GM18861 (cell line): ENCODE results near the gene DNAJC17.
A peak's percentile ranks its signal among the peaks of the same experiment; 100 is the strongest.

Experiments used
- ATAC-seq: cut with Tn5 transposase; IDR thresholded peaks from one replicate; pipeline ENCODE4 v1.9.1; 2021; ENCODE audit not compliant: unreplicated experiment

Gene DNAJC17

DNA sequence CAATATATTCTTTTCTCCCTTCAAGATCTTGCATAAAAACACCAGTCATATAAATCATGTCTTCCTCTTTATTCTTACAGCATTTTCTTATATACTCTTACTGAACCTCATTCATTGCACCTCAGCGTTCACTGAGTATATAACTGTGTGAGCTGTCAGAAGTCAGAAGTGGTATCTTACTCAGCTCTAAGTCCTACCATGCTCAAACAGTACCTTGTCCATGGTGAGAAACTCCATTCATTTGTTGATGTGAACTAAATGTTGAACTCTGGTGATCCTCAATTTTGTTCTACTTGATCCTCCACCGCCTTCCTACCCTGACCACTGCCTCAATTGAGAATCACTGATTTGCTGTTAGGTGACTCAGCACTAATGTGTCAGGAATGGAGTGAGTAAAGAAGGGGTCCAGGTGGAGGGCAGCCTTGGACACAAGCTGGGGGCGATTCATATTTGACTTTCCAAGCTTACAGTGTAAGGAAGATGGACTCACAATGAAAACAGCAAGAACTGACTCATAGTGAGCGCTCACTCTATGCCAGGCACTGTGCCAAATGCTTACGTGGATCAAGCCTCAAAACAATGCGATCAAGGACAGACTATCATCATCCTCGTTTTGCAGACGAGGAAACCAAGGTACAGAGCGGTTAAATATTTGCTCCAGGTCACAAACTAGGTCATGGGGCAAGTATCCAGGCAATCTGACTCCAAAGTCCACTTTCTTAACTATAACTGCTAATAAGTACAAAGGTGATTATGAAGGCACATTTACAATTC lies 13.9 kb downstream of the DNAJC17 start:
- no peak for ATAC-seq

DNA sequence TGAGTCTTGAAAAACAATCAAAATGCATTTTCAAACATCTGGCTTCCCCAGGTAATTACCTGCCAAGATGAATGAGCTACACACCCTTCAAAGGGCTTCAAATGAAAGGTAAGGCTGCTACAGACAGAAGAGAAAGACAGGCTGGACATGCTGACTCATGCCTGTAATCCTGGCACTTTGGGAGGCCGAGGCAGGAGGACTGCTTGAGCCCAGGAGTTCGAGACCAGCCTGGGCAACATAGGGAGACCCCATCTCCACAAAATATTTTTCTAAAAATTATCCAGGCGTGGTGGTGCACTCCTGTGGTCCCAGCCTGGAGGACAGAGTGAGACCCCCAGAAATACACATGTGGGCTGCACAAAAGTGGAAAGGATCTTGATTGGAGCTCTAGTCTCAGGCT lies 14.9 kb downstream of the DNAJC17 start:
- ATAC-seq, result no peak

DNA sequence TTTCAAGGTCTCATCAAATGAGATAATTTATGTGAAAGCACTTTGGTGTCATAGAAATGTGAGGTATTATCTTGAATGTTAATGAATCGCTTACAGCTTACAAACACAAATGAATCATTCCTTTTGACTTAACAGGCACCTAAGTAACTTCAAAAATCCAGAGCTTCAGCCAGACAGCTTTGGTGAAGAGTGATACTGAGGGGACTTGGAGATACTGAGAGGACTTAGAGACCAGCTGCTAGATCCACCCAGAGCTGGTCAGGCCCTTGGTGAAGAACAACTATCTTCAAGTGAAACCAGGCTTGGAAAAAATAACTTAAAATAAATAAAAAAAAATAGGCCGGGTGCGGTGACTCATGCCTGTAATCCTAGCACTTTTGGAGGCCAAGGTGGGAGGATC lies 16.6 kb downstream of the DNAJC17 start:
- no peak for ATAC-seq

DNA sequence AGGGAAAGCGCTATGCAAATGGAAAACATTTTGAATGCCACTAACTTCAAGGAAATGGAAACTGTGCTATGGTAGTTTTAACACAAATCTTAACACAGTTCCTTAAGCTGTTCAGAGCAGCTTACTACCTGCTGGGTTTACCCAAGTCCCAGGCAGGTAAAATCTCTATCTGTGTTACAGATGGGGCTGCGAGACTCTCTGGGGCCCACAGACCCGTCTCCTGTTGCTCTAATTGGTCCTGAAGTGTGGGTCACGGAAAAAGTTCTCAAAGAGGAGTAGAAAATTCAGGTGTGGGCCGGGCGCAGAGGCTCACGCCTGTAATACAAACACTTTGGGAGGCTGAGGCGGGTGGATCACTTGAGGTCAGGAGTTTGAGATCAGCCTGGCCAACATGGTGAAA lies 17.3 kb downstream of the DNAJC17 start:
- ATAC-seq, result no peak

DNA sequence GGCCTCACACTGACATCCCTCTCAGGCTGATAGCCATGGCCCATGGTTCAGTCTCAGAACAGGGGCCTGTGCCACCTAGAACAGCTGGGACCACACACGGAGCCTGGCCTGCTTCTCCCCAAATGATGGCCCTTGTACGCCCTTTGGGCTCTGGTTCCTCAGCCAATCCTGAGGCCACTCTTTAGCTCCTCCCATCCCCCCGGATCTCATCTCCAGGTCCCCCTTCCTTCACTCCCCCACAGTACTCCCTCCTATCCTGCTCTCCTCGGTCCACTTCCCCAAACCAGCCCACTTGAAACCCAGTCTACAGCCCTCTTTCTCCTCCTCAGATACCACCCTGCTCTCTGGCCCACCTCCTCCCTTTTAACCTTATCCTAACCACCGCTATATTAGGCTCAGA lies 18.2 kb downstream of the DNAJC17 start:
- ATAC-seq, result no peak

DNA sequence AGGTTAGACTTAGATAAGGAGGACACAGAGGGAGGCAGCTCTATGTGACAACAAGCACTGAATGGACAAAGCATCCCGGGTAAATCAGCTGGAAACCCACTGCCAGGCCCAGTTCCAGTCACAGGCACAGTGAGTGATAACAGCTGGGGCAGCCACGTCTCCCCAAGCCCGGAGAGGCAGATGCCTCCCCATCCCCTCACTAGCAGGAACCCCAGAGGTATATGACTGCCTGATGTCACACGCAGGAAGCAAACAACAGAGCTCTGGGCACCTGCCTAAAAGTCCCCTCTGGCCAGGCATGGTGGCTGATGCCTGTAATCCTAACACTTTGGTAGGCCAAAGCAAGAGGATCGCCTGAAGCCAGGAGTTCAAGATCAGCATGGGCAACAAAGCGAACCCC lies 19.3 kb downstream of the DNAJC17 start:
- ATAC-seq, result no peak

DNA sequence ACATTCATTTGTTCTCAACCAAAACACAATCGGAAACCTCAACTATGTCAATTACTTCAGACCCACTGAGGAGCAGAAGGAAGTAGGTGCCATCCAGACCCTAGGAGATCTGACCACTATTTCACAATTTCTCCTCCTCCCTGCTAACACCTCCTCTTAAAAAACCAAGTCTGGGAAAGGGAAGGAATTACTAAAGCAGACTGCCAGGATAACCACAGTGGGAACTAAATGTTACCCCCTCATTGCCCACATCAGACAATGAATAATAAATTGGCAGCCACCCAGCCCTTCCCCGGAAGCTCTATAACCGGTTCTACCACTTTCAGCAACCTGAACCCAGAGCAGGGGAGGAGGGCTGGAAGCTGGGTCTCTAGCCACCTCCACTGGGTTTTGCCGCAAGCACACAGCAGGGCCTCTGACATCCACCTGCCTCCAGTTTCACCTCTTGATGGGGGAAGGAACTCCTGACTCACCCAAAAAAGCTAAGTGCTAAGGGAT lies 19.9 kb downstream of the DNAJC17 start:
- no peak for ATAC-seq

DNA sequence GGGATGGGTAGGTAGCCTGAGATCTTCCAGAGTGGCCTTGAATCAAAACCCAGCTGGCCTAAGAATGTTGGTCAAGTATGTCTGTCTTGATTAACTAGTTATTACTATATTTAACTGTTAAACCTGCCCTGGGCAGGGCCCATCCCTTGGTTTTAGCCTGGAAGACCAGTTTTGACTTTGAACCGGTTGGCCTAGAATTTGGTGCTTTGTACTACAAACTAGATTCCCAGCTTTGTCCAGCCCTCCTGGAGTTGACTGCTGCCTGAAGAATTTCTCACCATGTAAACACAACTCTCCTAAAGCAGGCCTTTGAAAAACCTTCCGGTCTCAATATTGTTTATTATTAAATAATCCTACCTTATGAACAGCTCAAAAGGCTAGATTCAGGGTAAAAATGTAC lies 21.5 kb downstream of the DNAJC17 start:
- no peak for ATAC-seq

DNA sequence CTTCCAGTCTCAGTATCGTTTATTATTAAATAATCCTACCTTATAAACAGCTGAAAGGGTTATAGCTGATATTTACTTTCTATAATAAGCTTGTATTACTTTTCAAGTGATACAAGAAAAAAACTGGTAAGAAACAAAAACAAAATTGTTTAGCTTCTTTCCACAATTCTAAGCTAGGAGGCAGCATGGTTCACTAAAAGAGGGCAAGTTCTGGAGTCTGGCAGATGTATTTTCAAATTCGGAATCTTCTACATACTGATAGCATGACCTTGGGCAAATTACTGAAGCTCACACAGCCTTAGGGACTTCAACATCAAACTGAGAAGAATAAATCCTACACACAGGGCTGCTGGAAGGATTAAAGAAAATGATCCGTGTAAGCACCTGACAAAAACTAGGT lies 22.1 kb downstream of the DNAJC17 start:
- ATAC-seq, result no peak

DNA sequence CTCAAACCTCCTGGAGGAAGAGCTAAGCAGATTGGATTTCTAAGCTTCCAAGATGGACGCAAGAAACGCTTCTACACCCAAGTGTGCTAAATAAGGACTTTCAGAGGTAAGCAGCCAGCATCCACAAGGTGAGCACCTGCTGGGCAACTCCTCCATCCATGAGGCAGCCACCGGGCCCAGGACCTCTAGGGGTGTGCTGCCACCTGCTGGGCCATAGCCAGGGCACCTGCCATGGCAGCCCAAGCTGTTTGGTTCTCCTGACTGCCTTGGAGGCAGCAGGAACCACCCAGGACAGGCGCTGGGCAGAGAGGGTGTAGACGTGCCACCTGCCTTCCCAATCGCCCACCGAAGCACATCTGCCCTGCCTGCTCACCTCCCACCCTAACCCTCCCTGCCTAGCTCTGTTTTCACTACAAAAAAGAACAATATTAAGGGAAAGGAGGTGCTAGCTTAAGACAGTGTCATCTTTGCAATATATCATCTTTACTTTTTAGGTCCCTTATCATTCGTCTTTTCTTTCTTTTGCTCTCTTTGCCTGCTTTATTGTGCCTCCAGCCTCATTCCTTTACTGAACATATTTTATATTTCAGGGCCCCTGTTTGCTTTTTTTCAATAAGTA lies 24.6 kb downstream of the DNAJC17 start:
- peak; percentile 76 for ATAC-seq

DNA sequence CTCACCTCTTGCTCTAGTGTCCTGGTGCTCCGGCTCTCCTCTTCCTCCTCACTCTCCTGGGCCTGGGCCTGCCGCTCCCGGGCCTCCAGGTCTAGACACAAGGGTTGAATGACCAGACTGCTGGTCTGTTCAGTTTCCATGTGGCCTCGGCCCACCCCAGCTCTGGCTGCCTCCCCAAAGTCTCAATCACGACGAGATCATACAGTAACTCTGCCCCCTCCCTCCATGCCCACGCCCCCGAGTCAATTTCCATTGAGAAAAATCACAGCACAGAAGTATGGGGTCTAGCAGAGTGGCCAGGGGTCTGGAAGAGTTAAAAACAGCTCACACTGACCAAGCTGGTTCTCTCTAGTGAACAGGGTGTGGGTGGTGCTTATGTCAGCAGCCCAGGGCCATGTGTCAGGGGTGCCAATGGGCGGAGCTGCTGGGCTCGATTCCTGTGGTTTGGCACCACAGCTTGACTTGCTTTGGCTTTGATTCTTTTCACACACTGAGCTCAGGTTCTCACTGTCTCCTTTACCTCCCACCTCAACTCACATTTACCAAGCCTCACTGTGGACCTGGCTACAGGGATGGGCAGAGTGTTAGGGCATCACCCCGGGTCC lies 30.6 kb downstream of the DNAJC17 start:
- ATAC-seq, result no peak

DNA sequence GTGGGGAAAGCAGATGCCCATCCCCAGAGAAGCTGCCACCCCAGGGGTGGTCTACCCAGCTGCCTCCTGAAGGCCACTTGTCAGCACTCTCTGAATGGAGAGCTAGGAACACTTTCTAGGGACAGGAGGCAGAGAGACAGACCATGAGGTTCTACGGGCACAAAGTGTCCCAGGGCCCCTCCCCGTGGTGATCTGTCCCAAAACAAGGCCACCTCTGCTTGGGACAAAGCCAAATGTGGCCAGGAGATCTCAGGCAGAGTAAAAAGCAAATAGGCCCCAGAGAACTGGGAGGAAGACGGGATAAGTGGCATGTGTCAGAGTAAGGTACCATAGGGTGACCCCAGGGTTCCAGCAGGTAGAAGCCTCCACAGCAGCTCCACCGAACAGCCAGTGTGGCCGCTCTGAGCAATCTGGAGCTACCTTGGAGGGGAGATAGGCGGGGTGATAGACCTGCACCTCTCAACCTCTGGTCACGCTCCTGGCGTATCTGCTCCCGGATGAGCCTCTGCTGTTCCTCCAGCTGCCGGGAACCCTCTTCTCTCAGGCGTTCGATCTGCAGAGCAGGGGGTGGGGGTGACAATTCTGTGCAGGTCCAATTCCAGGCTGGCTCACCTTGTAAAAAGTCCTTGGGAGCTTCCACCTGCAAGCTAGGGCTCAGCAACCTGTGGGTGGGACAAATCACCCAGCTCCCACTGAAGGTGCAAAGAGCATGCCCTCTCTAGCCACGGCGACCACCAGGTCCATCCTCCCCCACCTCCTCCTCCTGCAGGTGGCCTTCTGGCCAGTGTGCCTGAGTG lies 31.3 kb downstream of the DNAJC17 start:
- ATAC-seq, result no peak

DNA sequence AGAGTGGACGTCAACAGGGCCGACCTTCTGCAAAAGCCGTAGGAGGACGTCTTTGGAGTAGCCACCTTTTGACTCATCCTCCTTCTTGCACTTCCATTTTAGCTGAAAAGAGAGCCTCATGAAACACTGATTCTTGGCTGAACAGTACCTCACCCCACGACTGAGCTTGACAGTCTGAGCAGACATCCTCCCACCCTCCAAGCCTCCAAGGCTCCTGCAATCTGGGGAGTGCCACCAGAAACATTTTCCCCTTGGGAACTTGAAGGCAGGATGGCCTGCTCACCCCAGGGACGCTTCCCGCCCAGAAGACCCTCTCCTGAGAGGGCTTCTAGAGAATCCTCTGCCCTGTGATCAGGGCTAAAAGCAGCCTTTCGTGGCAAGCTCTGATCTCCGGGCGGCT lies 32.3 kb downstream of the DNAJC17 start:
- ATAC-seq, result no peak

DNA sequence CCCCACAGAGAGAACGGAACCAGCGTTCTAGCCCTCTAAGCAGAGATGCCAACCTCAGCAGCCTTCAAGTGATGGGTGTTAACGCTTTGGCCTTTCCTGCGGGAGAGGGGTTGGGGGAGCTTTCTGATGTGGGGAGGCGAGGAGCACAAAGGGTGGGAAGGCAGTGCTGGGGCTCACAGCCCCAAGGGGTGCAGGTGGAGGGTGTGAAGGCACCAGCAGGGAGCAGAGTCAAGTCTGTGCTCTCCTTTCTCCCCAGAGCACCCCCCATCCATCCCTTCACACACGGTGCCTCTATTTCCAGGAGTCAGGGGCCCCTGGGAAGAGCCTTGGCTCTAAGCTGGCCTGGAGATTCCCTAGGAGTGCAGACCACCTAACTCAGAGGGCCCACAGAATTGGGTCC lies 33.4 kb downstream of the DNAJC17 start:
- no peak for ATAC-seq

DNA sequence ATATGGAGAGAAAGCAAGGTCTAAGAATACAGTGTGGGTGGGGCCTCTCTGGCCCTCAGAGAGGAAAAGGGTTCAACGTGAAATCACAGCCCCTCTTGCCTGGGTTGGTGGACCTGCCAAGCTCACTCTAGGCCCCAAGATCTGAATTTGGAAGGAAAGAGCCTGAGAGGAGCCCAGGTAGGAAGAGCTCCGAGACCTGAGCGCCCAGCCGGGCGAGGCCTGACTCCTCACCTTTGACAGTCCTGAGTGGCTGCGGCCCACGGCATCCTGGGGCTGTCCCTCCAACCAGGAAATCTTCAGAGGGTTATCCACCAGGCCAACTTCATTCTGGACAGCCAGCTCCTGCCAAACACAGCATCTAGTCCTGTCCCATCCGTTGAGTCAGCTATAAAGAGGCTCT lies 33.8 kb downstream of the DNAJC17 start:
- ATAC-seq, result no peak

DNA sequence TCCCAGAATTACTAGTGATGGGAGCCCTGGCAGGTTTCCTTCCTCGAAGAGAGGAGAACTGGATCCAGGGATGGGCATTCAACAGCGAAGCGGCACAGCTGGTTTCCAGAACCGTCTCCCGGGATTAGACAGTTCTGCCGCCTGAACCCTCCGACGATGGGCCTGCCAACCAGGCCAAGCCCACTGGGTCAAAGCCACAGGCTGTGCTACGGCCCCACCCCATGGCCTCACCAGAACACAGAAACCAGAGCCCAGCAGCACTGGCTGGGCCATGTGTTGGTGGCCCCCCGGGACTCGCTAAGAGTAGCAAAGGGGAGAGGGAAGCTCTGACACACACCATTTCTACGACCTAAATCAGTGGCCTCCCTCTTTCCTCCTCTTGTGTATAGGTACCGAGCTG lies 35.3 kb downstream of the DNAJC17 start:
- ATAC-seq, result no peak

DNA sequence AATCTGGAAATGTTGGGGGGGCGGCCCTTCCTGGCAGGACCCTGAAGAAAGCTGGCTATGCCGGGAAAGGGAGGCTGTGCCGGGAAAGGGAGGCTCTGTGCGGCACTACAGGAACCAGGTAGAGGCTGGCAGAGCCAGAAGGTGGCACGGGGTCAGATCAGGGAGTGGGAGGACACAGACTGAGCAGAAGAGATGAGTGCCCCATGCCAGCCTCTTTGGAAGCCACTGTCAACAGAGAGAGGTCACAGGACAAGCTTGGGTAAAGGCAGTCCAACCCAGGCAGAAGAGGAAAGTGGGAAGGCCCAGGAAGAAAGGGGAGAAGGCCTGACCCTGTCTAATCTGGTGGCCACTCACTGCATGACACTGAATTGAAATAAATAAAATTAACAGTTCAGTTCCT lies 36.0 kb downstream of the DNAJC17 start:
- no peak for ATAC-seq

DNA sequence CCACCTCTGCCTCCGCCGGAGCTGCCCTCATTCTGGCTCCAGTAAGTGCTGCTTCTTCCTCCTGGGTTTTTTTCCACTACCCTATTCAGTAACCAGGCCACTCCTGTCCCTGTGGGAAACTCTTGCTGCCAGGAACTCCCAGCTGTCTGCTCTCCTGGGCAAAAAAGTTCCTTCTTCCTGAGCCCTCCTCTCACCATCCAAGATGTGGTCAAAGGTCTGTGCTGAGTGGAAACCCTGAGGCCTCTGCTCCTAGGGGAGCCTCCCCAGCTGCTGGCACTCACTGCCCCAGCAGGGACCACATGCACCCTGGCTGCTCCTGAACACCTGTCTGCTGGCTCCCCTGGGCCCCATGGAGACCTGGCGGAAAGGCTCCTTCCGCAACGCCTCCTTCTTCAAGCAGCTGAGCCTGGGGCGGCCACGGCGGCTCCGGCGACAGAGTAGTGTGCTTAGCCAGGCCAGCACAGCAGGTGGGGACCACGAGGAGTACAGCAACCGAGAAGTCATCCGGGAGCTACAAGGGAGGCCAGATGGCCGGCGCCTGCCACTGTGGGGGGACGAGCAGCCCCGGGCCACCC lies 37.0 kb downstream of the DNAJC17 start:
- no peak for ATAC-seq

DNA sequence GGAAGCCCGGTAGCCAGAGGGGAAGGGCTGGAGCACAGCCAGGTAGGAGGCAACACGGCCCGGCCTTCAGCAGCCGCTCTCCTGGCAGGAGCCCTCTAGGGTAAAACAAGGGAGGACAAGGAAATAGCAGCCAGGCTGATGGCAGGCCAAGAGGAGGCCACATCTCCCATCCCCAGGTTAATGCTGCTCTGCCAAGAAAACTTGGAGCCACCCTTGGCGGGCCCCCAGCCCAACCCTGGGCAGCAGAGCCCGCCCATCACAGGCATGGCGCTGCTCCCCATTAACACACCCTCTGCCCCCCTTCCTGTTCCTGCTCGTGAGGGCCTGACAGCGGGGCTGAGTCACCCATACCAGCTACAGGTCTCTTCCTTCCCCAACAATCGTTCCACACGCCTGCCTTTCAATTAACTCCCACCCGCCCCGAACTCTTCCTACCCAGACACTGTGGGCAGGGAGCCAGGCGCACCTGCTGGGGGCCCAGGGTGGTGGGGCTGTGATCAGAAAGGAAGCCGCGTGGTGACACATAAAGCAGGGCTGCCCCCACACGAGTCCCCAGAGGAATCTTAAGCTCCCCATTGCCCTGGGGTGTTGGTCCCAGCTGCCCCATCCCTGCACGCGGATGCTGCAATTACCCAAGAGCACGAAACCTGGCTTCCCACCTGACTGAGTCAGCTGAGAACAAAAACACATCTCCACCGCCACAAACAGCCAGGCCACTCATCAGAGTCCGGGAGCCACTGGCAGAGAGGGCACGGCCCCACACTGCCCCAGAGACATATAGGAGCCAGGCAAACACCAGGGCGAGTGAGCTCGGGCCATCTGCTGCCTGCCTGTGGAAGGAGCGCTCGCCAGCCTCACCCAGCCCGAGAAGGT lies 37.8 kb downstream of the DNAJC17 start, which contains the start of gene C15orf62:
TSS of gene C15orf62 (plus strand) at position 707 of the 873 bp plus-strand sequence. CDS start 516 bp downstream, outside the sequence.
- peak; percentile 41 for ATAC-seq
